Stimulated activated CD4-positive, alpha-beta T cell treated with anti-CD3 and anti-CD28 coated beads, Interleukin-4, amount 100 ng/mL, for 1 hour (primary cell): Measurements from ENCODE around the gene MRM3.
"Not testable (repeated sequence)": the region's sequence is repeated elsewhere in the genome, so short reads cannot be mapped to it uniquely, and the experiment has no call there.

ENCODE experiments used
- DNase-seq: peaks from one replicate; pipeline ENCODE4 v3.0.0-alpha.2; 2020

MRM3 gene

DNA sequence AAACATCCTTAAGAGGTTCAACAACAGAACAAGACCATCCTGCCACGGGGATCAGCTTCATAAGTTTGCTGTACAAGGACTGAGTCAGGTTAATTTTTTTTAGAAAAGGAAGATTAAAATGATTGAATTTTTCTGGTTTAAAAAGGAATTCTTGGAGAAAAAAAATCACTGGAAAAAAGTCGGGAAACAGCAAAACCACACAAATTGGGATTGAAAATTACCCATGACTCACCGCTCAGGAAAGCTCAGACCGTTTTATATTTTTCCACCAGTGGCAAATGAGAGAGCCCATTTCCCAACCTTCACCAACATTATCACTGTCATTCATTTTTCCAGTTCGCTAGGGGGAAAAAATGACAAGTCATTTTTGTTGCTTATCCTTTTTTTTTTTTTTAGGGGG lies 46.6 kb downstream of the MRM3 start:
- DNase-seq: no peak

DNA sequence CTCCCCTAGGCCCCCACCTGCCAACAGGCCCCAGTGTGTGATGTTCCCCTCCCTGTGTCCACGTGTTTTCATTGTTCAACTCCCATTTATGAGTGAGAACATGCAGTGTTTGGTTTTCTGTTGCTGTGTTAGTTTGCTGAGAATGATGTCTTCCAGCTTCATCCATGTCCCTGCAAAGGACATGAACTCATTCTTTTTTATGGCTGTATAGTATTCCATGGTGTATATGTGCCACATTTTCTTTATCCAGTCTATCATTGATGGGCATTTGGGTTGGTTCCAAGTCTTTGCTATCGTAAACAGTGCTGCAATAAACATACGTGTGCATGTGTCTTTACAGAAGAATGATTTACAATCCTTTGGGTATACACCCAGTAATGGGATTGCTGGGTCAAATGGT lies 47.5 kb downstream of the MRM3 start:
- not testable (repeated sequence) for DNase-seq

DNA sequence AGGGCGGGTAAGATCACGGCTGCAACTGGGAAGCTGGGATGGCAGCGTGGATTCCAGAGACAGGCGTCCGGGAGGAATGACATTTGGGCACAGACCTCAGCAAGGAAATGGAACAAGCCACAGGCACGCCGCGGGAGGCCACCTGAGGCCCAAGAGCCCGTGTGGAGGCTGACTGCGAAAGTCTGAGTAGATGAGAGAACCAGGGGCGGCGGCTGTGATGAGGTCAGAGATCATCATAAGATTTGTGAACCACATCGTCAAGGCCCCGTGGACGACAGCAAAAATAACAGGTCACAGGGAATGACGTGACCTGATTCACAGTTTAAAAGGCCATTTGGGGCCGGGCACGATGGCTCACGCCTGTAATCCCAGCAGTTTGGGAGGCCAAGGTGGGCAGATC lies 48.2 kb downstream of the MRM3 start:
- no peak for DNase-seq

DNA sequence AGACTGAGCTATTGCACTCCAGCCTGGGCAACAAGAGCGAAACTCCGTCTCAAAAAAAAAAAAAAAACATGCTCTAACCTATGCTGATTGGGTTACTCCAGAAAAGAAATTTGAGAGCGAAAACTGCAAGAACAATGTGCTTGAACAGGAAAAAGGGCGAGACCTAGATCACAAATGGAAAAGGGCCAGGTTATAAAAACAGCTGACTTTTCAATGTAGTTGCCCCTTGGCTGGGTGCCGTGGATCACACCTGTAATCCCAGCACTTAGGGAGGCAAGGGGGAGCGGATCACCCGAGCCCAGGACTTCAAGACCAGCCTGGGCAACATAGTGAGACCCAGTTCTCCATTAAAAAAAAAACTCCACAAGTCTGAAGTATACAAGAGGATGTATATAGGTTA lies 48.8 kb downstream of the MRM3 start:
- no peak for DNase-seq

DNA sequence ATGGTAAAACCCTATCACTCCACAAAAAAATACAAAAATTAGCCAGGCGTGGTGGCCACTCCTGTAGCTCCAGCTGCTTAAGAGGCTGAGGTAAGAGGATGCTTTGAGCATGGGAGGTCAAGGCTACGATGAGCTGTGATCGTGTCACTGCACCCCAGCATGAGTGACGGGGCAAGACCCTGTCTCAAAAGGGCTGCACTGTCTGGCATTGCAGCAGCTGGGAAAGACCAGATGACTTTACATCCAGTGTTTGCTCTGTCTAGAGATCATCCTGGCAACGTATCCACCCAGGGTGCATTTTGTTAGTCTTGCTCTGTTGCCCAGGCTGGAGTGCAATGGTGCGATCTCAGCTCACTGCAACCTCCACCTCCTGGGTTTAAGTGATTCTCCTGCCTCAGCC lies 52.0 kb downstream of the MRM3 start:
- DNase-seq: no peak

DNA sequence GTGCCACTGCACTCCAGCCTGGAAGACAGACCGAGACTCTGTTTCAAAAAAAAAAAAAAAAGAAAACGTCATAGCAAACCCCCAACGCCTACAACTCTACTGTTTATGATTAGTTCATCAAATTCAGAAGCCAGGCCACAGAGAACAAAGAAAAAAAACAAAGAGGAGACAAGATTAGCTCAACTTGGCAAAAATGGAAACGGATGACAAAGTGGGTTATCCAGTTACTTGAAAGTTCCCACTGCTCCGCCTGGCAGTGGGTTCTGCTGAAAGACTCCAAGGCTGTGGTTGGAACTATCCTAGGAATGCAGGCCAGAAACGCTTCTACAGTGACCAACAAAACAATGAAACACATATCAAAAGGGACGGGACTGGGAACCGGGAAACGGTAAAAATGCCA lies 53.1 kb downstream of the MRM3 start:
- DNase-seq: no peak

DNA sequence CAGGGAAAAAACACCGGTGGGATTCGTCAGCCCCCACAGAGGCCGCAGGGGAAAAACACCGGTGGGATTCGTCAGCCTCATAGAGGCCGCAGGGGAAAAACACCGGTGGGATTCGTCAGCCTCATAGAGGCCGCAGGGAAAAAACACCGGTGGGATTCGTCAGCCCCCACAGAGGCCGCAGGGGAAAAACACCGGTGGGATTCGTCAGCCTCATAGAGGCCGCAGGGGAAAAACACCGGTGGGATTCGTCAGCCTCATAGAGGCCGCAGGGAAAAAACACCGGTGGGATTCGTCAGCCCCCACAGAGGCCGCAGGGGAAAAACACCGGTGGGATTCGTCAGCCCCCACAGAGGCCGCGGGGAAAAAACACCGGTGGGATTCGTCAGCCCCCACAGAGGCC lies 53.6 kb downstream of the MRM3 start:
- DNase-seq: not testable (repeated sequence)

DNA sequence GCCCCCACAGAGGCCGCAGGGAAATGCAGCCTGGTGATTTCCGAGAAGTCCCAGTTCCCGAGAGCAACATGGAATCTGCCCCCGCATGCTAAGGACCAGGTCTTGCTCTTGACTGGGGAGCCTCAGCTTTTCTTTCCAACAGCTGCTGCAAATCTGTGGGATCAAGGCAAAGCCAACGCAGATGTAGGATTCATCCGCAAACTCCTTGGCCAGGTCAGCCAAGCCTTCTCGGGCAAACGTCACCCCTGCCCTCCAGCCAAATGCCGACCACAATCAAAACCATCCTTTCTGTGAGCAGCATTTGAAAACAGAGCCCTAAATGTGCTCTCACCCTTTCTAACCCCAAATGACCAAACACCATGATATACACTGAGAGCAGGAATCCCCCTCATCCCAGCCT lies 54.0 kb downstream of the MRM3 start:
- no peak for DNase-seq

DNA sequence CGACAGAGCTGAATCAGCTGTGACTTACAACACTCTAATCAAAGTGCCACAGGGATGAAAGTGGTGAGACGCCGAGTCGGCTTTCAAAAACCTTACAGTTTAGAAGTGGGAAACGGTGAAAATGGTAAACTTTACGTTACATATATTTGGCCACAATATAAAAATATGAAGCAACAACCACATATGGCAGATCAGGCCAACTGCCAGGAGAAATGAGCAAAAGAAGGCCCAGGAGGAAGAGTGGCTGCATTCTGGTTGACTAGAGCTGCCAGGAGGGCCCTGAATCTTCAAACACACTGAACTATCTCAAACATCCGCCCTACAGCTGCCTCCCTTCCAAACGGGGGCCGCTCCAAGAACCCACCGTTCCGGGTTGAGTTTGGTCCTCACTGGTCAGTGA lies 56.3 kb downstream of the MRM3 start:
- no peak for DNase-seq

DNA sequence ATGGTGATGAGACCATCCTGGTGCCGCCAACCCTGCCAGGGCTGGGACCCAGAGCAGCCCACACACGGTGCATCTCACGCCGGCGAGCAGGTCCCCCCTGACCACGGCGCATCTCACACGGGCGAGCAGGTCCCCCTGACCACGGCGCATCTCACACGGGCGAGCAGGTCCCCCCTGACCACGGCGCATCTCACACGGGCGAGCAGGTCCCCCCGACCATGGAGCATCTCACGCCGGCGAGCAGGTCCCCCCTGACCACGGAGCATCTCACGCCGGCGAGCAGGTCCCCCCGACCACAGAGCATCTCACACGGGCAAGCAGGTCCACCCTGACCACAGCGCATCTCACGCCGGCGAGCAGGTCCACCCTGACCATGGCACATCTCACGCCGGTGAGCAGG lies 59.2 kb downstream of the MRM3 start:
- no peak for DNase-seq
